G401 (cell line): Measurements from ENCODE around the gene COL5A1. TPM values are rescaled to one million over a fixed set of nuclear protein-coding genes. Genes with fewer than 3 reads are reported as not detected.

ENCODE experiments used
- DNase-seq: peaks from one replicate; pipeline ENCODE4 v3.0.0-alpha.2; 2015; ENCODE audit warnings: low spot score
- in situ Hi-C: cut with HindIII; loops from 2 replicates; pipeline ENCODE4 v1.10.0; 2016; ENCODE audit warnings: low sequenced_read_pairs, mixed read lengths
- total RNA-seq: library from RNA; depleted of rRNA; stranded (reverse); fragments of >200 nt; shearing (Covaris generic); gene quantifications from 2 replicates; pipeline ENCODE4 v1.2.3, GENCODE V29; 2014; rRNA removed

The COL5A1 gene
- total RNA-seq, 1 experiment from 2014 or later = 0.58 TPM

DNA sequence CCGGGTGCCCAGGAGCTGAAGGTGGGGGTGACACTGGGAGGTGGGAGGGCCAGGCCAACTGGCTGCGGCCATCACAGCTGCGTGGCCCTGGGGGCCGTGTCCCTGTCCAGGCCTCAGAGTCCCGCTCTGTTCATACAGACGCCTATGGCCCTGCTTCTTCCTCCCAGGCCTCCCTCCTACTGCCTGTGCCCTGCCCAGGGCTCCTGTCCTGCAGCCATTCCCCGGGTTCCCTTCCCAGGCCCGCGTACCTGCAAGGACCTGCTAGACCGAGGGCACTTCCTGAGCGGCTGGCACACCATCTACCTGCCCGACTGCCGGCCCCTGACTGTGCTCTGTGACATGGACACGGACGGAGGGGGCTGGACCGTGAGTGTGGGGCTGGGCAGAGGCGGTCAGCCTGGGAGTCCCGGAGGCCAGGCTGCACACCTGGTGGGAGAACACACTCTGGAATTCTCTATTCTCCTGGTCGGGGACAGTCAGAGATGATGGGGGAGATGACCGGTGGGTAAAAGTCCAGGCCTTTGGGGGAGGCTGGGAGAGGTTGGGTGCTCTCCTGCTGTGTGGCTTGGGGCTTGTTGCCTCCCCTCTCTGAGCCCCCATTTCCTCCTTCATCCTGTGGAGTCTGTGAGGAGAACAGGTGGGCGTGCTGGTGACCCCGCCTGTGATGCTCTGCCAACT, 243.5 kb downstream of the COL5A1 start:
- no peak for DNase-seq
- in situ Hi-C loops = no loop called here

- no peak for DNase-seq
- in situ Hi-C loops = no loop called here
Measured at GRCh38 chr9:134885679-134886412, 244.2 kb downstream of the COL5A1 start.

- in situ Hi-C loops = no loop called here
Measured at GRCh38 chr9:134886413-134886913, 244.9 kb downstream of the COL5A1 start.

DNA sequence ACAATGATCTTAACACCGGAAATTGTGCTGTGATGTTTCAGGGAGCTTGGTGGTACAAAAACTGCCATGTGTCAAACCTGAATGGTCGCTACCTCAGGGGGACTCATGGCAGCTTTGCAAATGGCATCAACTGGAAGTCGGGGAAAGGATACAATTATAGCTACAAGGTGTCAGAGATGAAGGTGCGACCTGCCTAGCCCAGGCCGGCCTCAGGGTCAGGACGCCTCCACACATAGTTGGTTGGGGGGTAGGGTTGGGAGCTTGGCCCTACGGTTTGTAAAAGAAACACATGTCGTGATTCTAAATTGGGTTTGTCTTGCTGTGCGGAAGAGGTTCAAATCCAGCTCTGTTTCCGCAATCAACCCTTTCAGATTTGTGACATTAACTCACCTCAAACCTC, 245.6 kb downstream of the COL5A1 start:
- in situ Hi-C loops = no loop called here

More at GRCh38 chr9:134886413-134886913, 244.9 kb downstream of the COL5A1 start:
- no peak for DNase-seq

GRCh38 chr9:134887686-134888602, 246.3 kb downstream of the COL5A1 start:
- no peak for DNase-seq
- in situ Hi-C loops = no loop called here

More for the DNA sequence above, 245.6 kb downstream of the COL5A1 start:
- no peak for DNase-seq

- no peak for DNase-seq
Measured at GRCh38 chr9:134888603-134889190, 247.1 kb downstream of the COL5A1 start.

DNA sequence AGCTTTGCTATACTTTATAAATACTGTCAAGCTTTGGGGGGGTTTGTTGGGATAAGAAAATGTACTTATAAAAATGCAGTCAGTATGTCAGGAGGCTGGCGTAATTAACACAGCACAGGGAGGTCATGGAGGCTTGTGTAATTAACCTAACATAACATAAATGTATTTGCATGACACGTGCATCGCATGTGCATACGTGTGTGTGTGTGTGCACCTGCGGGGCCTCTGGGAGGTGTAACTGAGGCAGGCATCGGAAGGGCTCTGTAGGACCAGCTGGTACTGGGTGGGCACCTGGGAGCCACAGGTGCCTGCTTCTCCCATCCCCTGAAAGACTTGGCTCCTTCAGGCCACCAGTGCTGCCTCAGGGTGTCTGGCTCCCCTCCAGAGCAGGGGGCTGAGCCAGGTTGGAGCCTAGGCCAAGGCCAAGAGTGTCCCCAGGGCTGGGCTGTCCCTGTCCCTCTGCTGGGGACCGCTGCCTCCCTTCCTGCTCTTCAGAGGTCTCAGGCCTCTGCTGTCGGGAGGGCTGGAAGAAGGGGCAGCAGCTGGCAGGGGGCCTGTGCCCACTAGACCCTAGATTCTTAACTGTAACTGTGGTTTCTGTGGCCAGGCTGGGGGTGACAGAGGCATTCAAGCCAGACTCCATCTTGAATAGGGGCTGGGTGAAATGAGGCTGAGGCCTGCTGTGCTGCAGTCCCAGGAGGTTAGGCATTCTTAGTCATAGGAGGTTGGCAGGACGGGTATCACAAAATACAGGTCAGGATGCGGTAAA, 248.0 kb downstream of the COL5A1 start:
- in situ Hi-C loops = no loop called here
- no peak for DNase-seq

More at GRCh38 chr9:134888603-134889190, 247.1 kb downstream of the COL5A1 start:
- in situ Hi-C loops = no loop called here

DNA sequence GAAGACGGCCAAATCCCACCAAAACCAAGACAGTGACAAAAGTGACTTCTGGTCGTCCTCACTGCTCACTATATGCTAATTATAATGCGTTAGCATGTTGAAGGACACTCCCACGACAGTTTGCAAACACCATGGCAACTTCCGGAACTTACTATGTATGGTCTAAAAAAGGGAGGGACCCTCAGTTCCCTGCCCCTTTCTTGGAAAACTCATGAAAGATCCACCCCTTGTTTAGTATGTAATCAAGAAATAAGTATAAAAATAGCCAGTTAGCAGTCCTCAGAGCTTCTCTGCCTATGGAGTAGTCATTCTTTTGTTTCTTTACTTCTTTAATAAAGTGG, 248.5 kb downstream of the COL5A1 start:
- in situ Hi-C loops = no loop called here
- no peak for DNase-seq

GRCh38 chr9:134891053-134891452, 249.4 kb downstream of the COL5A1 start:
- in situ Hi-C loops = no loop called here
- DNase-seq = no peak

DNA sequence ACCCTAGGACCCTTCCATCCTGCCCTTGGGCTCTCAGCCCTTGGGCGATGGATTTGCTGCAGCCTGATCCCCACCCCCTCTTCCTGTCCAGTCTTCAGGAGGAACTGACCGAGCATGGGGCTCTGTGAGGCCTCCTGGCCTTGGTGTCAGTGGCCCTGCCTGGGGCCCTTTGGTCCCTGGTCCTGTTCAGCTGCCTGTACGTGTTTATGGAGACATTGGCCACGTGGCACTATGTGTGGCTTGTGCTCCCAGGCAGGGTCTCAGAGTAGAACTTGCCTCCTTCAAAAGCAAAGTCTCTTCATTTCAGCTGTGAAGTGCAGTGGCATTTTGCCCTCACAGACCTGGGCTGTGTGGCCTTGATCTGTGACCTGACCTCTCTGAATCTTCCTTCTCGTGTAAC, 250.1 kb downstream of the COL5A1 start:
- DNase-seq = no peak
- in situ Hi-C loops = no loop called here

GRCh38 chr9:134892221-134892620, 250.6 kb downstream of the COL5A1 start:
- in situ Hi-C loops = no loop called here
- DNase-seq = no peak

GRCh38 chr9:134892820-134893420, 251.3 kb downstream of the COL5A1 start:
- DNase-seq = no peak
- in situ Hi-C loops = no loop called here

Other genes starting within 250 kb of the COL5A1 start
- gene FCN2, start 239.0 kb downstream of the COL5A1 start, total RNA-seq = not detected in 2 replicates